GM19372 (cell line): ENCODE measurements around the gene PRAMEF26.
"Not testable (repeated sequence)": the region's sequence is repeated elsewhere in the genome, so short reads cannot be mapped to it uniquely, and the experiment has no call there.

Experiments
- ATAC-seq: cut with Tn5 transposase; IDR thresholded peaks from one replicate; pipeline ENCODE4 v1.9.1; 2021; ENCODE audit warnings: mild to moderate bottlenecking, low read depth, moderate library complexity; ENCODE audit not compliant: unreplicated experiment

PRAMEF26 gene

GRCh38 chr1:13155909-13156308 lies at the start of gene PRAMEF26:
PRAMEF26 (minus strand) TSS chr1:13156009; CDS start chr1:13153095, 2,914 bp downstream.
- ATAC-seq, result not testable (repeated sequence)

GRCh38 chr1:13201309-13201708 lies 45.5 kb upstream of the PRAMEF26 start, which contains the start of gene PRAMEF13:
PRAMEF13 (minus strand) TSS chr1:13201409; CDS start chr1:13199589, 1,820 bp downstream.
- not testable (repeated sequence) for ATAC-seq

DNA sequence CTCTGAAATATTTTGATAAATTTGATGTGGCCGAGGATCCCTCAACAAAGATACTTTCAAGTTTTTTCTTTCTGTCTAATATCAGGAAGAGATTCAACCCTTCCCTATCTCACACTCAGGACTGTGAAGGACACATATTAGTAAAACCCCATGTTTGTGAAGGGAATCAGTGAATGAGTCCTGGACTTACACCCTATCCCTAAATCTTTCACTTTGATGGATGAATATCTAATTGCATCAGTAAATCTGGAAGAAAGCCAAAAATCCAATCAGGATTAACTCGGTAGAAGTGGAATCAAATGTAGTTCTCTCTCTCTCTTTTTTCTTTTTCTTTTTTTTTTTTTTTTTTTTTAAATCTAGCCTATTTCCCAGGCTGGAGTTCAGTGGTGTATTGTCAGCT lies 15.7 kb upstream of the PRAMEF26 start, which contains the start of gene PRAMEF9:
Gene PRAMEF9, plus strand, starts transcription at position 301 of the 400 bp plus-strand sequence. CDS start 3,433 bp downstream, outside the sequence.
- ATAC-seq, result not testable (repeated sequence)

DNA sequence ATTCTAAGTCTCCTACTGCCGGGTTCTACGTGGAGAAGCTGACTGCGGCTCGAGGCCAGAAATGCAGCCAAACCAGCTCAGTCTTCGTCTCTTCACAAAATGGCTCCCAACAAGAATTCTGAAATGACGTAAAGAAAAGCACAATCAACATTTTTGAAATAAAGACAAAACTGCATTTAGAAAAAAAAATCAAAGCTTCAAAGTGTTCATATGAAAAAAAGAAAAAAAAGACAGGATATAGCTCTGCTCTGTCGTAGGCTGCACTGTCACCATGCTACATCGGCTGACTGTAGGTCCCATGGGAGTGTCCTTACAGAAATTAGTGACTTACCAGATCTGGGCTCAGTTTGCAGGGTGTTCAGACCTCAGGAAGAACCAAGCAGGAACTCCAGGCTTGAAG lies 9.7 kb upstream of the PRAMEF26 start, which contains the start of gene HNRNPCL4:
Gene HNRNPCL4, minus strand, starts transcription at position 101 of the 400 bp plus-strand sequence. CDS start 164 bp downstream, outside the sequence.
- ATAC-seq, result not testable (repeated sequence)

- ATAC-seq, result not testable (repeated sequence)
Observed at GRCh38 chr1:13116754-13117153, 39.1 kb downstream of the PRAMEF26 start, which contains the start of gene HNRNPCL2. HNRNPCL2 (minus strand) TSS chr1:13116854; CDS start chr1:13116400, 454 bp downstream.
